ENCODE data around the gene CAMK2B. TPM values are rescaled to one million over a fixed set of nuclear protein-coding genes. Genes with fewer than 3 reads are reported as not detected.

Gene CAMK2B
- total RNA-seq, 1 donor from 2014 or later: 0.17 TPM

DNA sequence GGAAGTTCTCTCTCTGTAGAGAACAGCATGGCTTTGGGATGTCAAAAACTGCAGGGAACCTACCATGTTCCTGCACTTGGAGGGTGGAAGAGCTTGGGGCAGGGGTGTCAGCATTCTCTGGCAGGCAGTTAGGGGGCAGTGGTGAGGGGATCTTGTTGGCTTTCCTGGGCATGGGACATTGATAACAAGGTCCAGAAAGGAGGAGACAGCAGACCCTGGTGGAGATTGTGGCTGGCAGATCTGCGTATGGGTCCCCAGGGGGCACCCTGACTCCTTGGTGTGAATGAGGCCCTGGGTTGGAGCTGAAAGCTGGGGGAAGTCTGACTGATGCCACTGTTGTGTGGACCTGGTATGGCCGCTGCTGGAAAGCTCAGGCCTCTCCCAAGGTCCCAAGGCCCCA is 22.9 kb upstream of the CAMK2B start:
- intact Hi-C loops (cut with DNase I): no loop called here

DNA sequence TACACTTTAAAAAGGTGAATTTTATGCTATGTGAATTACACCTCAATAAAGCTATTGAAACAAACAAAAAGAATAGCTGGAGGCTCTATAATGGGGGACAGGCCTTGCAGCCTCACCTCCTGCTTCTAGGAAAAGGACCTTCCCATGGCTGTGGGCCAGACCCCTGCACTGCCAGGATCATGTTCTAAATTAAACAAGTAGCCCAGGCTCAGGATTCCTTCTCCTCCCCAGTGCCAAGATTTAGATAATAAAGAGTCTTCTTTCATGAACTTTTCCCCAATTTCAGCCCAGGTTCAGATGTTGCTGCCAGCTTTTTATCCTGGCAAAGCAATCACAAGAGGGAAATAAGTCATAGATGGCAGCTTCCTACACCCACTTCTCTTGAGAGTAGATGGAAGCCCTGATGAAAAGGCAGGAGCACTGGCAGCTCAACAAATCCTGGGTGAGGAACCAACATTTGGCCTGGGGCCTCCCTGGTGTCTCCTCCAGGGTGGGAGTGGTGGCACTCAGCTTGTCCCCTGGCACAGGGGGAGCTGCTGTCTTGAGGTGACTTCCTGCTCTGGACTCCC is 22.2 kb upstream of the CAMK2B start:
- ATAC-seq (no peak), DNase-seq (no peak)
- Histone ChIP-seq H3K9me3 (peaks cover 3% of the 10 kb centered on the region), H3K4me1 (no peaks in the 10 kb centered on the region), H3K27me3 (no peaks in the 10 kb centered on the region), H3K4me3 (no peak overlapping the region), H3K27ac (no peak overlapping the region), H3K36me3 (no peaks in the 10 kb centered on the region)
- TF ChIP-seq, protein P1, sequence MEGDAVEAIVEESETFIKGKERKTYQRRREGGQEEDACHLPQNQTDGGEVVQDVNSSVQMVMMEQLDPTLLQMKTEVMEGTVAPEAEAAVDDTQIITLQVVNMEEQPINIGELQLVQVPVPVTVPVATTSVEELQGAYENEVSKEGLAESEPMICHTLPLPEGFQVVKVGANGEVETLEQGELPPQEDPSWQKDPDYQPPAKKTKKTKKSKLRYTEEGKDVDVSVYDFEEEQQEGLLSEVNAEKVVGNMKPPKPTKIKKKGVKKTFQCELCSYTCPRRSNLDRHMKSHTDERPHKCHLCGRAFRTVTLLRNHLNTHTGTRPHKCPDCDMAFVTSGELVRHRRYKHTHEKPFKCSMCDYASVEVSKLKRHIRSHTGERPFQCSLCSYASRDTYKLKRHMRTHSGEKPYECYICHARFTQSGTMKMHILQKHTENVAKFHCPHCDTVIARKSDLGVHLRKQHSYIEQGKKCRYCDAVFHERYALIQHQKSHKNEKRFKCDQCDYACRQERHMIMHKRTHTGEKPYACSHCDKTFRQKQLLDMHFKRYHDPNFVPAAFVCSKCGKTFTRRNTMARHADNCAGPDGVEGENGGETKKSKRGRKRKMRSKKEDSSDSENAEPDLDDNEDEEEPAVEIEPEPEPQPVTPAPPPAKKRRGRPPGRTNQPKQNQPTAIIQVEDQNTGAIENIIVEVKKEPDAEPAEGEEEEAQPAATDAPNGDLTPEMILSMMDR (IDR thresholded peaks at IDR 0.05): no peak
- intact Hi-C loops (cut with DNase I): no loop called here

More for the DNA sequence above, 22.9 kb upstream of the CAMK2B start:
- H3K36me3 ChIP-seq: no peaks in the 10 kb centered on the region
- H3K27me3 ChIP-seq: no peaks in the 10 kb centered on the region
- H3K4me3 ChIP-seq: no peak overlapping the region
- H3K27ac ChIP-seq: no peak overlapping the region
- ATAC-seq (no peak), DNase-seq (no peak)
- TF ChIP-seq, protein P1 (IDR thresholded peaks at IDR 0.05): no peak
- peaks cover 3% of the 10 kb centered on the region for H3K9me3 ChIP-seq
- H3K4me1 ChIP-seq: no peaks in the 10 kb centered on the region

DNA sequence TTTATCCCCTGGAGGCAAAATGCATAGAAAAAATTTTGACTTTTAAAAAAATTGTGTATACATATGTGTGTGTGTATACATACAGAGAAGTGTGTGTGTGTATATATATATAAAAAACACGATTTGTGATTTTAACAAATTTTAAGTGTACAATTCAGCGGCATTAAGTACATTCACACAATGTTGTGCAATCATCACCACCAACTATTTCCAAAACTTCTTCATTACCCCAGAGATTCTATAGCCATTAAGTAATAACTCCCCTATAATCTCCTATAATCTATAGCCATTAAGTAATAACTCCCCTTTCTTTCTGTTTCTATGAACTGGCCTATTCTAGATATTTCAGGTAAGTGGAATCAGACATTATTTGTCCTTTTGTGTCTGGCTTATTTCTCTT is 20.7 kb upstream of the CAMK2B start:
- intact Hi-C loops (cut with DNase I): no loop called here
- Histone ChIP-seq H3K27me3 (no peaks in the 10 kb centered on the region), H3K4me1 (no peaks in the 10 kb centered on the region), H3K9me3 (peaks cover 3% of the 10 kb centered on the region), H3K4me3 (no peak overlapping the region), H3K36me3 (no peaks in the 10 kb centered on the region), H3K27ac (no peak overlapping the region)
- TF ChIP-seq, protein P1 (IDR thresholded peaks at IDR 0.05): no peak
- no peak for DNase-seq
- no peak for ATAC-seq

DNA sequence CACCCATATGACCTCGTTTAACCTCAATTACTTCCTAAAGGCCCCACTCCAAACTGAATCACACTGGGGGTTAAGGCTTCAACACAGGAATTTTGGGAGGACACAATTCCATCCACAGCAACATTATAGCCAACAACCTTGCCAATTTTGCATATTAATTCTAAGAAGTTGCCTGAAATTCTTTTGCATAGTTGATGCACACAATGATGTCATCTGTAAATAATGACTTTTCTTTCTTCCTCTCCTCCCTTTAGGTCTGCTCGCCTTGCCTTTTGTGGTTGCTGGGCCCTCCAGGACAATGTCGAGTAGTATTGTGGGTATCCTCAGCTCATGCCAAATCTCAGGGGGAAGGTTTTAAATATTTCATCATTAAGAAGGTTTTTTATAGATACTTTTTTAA is 16.0 kb upstream of the CAMK2B start:
- Histone ChIP-seq H3K27me3 (no peaks in the 10 kb centered on the region), H3K36me3 (no peaks in the 10 kb centered on the region), H3K4me3 (no peak overlapping the region), H3K9me3 (no peaks in the 10 kb centered on the region), H3K4me1 (no peaks in the 10 kb centered on the region), H3K27ac (no peak overlapping the region)
- intact Hi-C loops (cut with DNase I): no loop called here
- TF ChIP-seq, protein P1 (IDR thresholded peaks at IDR 0.05): no peak
- ATAC-seq (no peak), DNase-seq (no peak)

DNA sequence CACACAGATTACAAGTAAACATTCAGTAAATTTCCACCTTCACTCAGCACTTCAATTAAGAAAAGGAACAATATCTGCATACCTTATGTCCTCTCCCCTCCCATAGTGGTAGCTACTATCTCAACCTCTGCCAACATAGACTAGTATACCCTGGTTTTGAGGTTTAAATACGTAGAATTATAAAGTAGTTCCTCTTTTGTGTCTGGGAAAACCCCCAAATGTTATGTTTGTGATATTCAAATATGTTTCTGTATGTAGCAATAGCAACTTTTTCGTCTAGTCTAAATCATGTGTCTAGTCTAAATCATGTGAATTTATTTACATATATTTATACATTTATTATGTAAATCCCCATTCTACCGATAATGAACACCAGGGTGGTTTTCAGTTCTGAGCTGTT is 13.2 kb upstream of the CAMK2B start:
- Histone ChIP-seq H3K27ac (no peak overlapping the region), H3K9me3 (no peaks in the 10 kb centered on the region), H3K36me3 (no peaks in the 10 kb centered on the region), H3K4me3 (no peak overlapping the region), H3K27me3 (no peaks in the 10 kb centered on the region), H3K4me1 (no peaks in the 10 kb centered on the region)
- TF ChIP-seq, protein P1 (IDR thresholded peaks at IDR 0.05): no peak
- intact Hi-C loops (cut with DNase I): no loop called here
- no peak for ATAC-seq
- no peak for DNase-seq

DNA sequence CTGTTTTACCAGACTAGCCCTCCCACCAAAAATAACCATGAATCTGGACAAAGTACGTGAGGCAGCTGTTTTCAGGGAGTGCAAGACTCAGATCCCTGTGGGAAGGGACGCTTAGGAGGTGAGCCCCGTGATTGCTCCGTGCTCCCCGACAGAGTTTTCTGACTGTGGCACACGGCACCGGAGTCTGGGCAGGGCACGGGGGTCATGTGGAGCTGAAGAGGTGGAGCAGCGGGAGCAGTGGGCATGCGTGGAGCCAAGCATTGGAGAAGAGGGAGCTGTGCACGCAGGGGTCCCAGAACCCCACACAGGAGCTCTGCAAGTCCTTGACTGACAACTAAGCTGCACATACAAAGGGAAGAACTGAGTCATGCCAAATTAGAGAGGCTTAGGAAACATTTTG is 11.1 kb upstream of the CAMK2B start:
- H3K4me1 ChIP-seq: no peaks in the 10 kb centered on the region
- no peaks in the 10 kb centered on the region for H3K36me3 ChIP-seq
- TF ChIP-seq, protein P1 (IDR thresholded peaks at IDR 0.05): no peak
- H3K9me3 ChIP-seq: no peaks in the 10 kb centered on the region
- H3K4me3 ChIP-seq: no peak overlapping the region
- H3K27me3 ChIP-seq: no peaks in the 10 kb centered on the region
- DNase-seq (peak; percentile 46), ATAC-seq (no peak)
- intact Hi-C loops (cut with DNase I): no loop called here
- no peak overlapping the region for H3K27ac ChIP-seq
